ENCODE data around the gene KIAA0825.

DNA sequence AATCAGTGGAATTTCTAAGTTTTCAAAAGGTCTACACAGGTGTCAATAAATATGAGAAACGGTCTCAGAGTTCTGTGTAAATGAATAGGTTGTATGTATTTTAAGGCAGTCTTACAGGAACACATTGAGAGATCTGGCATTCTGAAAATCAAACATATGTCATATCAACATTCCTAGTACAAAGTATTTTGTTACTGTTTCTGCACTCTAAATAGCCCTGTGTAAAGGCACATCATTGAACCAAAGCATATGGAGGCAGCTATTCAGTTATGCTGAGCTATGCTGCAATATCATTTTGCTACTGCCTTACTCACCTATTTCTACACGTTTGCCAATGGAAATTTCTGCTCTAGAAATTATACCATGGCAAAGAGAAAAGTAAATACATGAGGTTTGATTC is 379.1 kb downstream of the KIAA0825 start:
- TF ChIP-seq CTCF (IDR thresholded peaks at IDR 0.05) (no peak), POLR2A (IDR thresholded peaks at IDR 0.05) (no peak), EP300 (IDR thresholded peaks at IDR 0.05) (no peak)

Data from tibial nerve (tissue), 4 donors.